GM19043 (cell line): ENCODE results near the gene CIB4.

Experiments used
- ATAC-seq: cut with Tn5 transposase; IDR thresholded peaks from one replicate; pipeline ENCODE4 v1.9.1; 2021; ENCODE audit warnings: low read depth; ENCODE audit not compliant: unreplicated experiment

The CIB4 gene

GRCh38 chr2:26610504-26611335 is 30.4 kb downstream of the CIB4 start:
- no peak for ATAC-seq

- ATAC-seq: no peak
Observed at GRCh38 chr2:26609839-26610277, 31.3 kb downstream of the CIB4 start.

- ATAC-seq: no peak
Observed at GRCh38 chr2:26609205-26609631, 31.9 kb downstream of the CIB4 start.

- no peak for ATAC-seq
Observed at GRCh38 chr2:26608557-26608956, 32.6 kb downstream of the CIB4 start.

GRCh38 chr2:26607698-26608097 is 33.5 kb downstream of the CIB4 start:
- no peak for ATAC-seq

- ATAC-seq: no peak
Observed at GRCh38 chr2:26606847-26607190, 34.3 kb downstream of the CIB4 start.

- no peak for ATAC-seq
Observed at GRCh38 chr2:26605999-26606846, 34.9 kb downstream of the CIB4 start.

- no peak for ATAC-seq
Observed at GRCh38 chr2:26605195-26605998, 35.8 kb downstream of the CIB4 start.

GRCh38 chr2:26602575-26602974 is 38.6 kb downstream of the CIB4 start:
- ATAC-seq: no peak

- no peak for ATAC-seq
Observed at GRCh38 chr2:26599387-26599786, 41.8 kb downstream of the CIB4 start.

- ATAC-seq: no peak
Observed at GRCh38 chr2:26598996-26599373, 42.2 kb downstream of the CIB4 start.

- ATAC-seq: no peak
Observed at GRCh38 chr2:26598336-26598995, 42.7 kb downstream of the CIB4 start.

GRCh38 chr2:26597197-26597596 is 44.0 kb downstream of the CIB4 start:
- no peak for ATAC-seq

GRCh38 chr2:26595146-26595545 is 46.0 kb downstream of the CIB4 start:
- ATAC-seq: no peak

GRCh38 chr2:26591619-26592505 is 49.3 kb downstream of the CIB4 start:
- ATAC-seq: no peak

- ATAC-seq: no peak
Observed at GRCh38 chr2:26590980-26591618, 50.1 kb downstream of the CIB4 start.

GRCh38 chr2:26590508-26590907 is 50.7 kb downstream of the CIB4 start:
- ATAC-seq: no peak

GRCh38 chr2:26588576-26588975 is 52.6 kb downstream of the CIB4 start:
- ATAC-seq: no peak

GRCh38 chr2:26587994-26588393 is 53.2 kb downstream of the CIB4 start:
- no peak for ATAC-seq
